Duodenal mucosa (tissue), 2 donors: ENCODE data around the gene HOXD13.

Experiments
- H3K27ac ChIP-seq: one replicate; pipeline ENCODE4 v1.7.0; 2013; ENCODE audit warnings: low read depth, low read length
- H3K27me3 ChIP-seq, 2 donors: one replicate each; pipeline ENCODE4 v1.7.0; 2013; ENCODE audit warnings: low read length in 2 of 2, control low read depth in 1 of 2; ENCODE audit not compliant: insufficient read depth in 2 of 2, control insufficient read depth in 1 of 2
- H3K36me3 ChIP-seq, 2 donors: one replicate each; pipeline ENCODE4 v1.7.0; 2013; ENCODE audit warnings: low read length in 2 of 2, control low read depth in 1 of 2; ENCODE audit not compliant: insufficient read depth in 2 of 2, control insufficient read depth in 1 of 2
- H3K4me1 ChIP-seq, 2 donors: one replicate each; pipeline ENCODE4 v1.7.0; 2013; ENCODE audit warnings: low read length in 2 of 2, control low read depth in 1 of 2; ENCODE audit not compliant: insufficient read depth in 2 of 2, control insufficient read depth in 1 of 2
- H3K4me3 ChIP-seq, 2 donors: one replicate each; pipeline ENCODE4 v1.7.0; 2013; ENCODE audit warnings: low read length in 2 of 2, low read depth in 1 of 2
- H3K9ac ChIP-seq, 2 donors: one replicate each; pipeline ENCODE4 v1.7.0; 2013; ENCODE audit warnings: low read length in 2 of 2, low read depth in 1 of 2
- H3K9me3 ChIP-seq, 2 donors: one replicate each; pipeline ENCODE4 v1.7.0; 2013; ENCODE audit warnings: low read length in 2 of 2, control low read depth in 1 of 2; ENCODE audit not compliant: control insufficient read depth in 1 of 2

The HOXD13 gene

GRCh38 chr2:176142281-176142680 lies 49.8 kb downstream of the HOXD13 start:
- H3K27me3 ChIP-seq = peaks cover 72 to 90% of the 10 kb centered on the region in 2 donors
- no peak overlapping the region for H3K27ac ChIP-seq
- H3K4me3 ChIP-seq = no peak overlapping the region
- H3K4me1 ChIP-seq = peaks cover 0 to 5% of the 10 kb centered on the region in 2 donors
- no peaks in the 10 kb centered on the region for H3K9me3 ChIP-seq
- no peak overlapping the region for H3K9ac ChIP-seq
- H3K36me3 ChIP-seq = no peaks in the 10 kb centered on the region
